Epithelial cell of umbilical artery (primary cell): ENCODE measurements around the gene ANXA2R. TPM values are rescaled to one million over a fixed set of nuclear protein-coding genes. Genes with fewer than 3 reads are reported as not detected.

ENCODE experiments used
- total RNA-seq: library from RNA; depleted of rRNA; stranded (reverse); fragments of >200 nt; gene quantifications from 2 replicates; pipeline ENCODE4 v1.2.3, GENCODE V29; 2014

Gene ANXA2R
- 3.6 and 3.8 TPM in 2 replicates for total RNA-seq

GRCh38 chr5:43040287-43041098, at the start of gene ANXA2R:
TSS of gene ANXA2R (minus strand) at chr5:43040319. CDS start at chr5:43040046, 273 bp downstream.

Other genes with a start within 250 kb of the ANXA2R start
- 0.65 and 2.7 TPM in 2 replicates for gene SELENOP, start 228.4 kb downstream of the ANXA2R start, total RNA-seq
- 34.8 TPM in 2 replicates for gene ZNF131, start 80.6 kb upstream of the ANXA2R start, total RNA-seq
- gene NIM1K, start 151.9 kb upstream of the ANXA2R start, total RNA-seq, result not detected in 2 replicates